GM23248 (cell line): Measurements from ENCODE around the gene DDX10.

Source experiments
- EZH2 ChIP-seq: fragments of 200-600 bp; sonication (generic); IDR thresholded peaks from 2 replicates; pipeline ENCODE4 v1.6.1; 2018; ENCODE audit warnings: antibody characterized with exemption, mild to moderate bottlenecking; ENCODE audit not compliant: insufficient read depth, poor library complexity, severe bottlenecking
- EZH2phosphoT487 ChIP-seq: fragments of 200-600 bp; sonication (generic); IDR thresholded peaks from 2 replicates; pipeline ENCODE4 v1.6.1; 2018; ENCODE audit warnings: antibody characterized with exemption, moderate library complexity, mild to moderate bottlenecking, low read depth; ENCODE audit not compliant: insufficient read depth

DNA sequence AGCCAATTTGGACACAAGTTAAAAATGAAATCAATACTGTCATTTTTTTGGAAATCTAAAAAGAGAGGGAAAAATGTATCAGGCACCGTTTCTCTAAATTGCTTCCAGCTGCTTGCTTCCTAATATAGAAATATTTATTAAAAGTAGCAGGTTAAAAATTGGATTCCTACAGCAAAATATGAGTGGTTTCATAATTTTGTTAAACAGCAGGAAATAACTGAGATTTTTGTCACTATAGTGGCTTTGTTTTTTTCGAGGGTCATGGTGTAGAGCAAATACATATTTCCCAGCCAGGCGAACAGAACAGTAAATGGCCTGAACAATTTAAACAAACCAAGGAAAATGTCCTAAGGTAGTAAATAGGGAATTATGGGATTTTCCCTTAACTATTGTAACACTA lies 159.7 kb downstream of the DDX10 start:
- no peak for TF ChIP-seq EZH2
- TF ChIP-seq EZH2phosphoT487: no peak
